HG03571 (cell line): ENCODE measurements around the gene THSD4.

ENCODE experiments used
- ATAC-seq: cut with Tn5 transposase; IDR thresholded peaks from one replicate; pipeline ENCODE4 v1.9.1; 2021; ENCODE audit not compliant: unreplicated experiment

Gene THSD4

DNA sequence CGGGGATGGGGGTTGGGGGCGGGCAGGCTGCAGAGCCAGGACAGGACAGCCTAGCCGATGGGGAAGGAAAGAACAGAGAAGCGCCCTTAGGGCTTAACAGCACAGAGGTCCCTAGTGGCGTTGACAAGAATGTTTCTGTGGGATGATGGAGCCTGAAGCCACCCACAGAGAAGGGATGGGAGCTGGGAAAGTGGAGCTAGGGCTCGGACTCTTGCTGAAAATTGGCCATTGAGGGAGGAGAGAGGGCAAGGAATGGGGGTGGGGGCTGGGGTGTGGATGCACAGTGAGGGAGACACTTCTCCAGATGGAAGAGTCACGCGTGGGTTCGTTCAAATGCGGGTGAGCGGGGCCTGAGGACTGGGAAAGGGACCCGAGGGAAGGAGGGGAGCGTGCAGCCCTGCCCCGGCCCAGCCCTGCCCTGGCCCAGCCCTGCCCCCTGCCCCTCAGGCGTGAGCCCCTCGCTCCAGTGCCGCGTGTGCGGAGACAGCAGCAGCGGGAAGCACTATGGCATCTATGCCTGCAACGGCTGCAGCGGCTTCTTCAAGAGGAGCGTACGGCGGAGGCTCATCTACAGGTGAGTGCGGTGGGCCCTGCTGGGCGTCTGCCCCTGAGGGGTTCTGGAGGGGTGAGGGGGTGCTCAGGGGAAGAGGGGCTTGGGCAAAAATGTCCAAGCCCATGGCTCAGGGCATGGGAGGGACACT is 695.9 kb downstream of the THSD4 start:
- ATAC-seq, result no peak

DNA sequence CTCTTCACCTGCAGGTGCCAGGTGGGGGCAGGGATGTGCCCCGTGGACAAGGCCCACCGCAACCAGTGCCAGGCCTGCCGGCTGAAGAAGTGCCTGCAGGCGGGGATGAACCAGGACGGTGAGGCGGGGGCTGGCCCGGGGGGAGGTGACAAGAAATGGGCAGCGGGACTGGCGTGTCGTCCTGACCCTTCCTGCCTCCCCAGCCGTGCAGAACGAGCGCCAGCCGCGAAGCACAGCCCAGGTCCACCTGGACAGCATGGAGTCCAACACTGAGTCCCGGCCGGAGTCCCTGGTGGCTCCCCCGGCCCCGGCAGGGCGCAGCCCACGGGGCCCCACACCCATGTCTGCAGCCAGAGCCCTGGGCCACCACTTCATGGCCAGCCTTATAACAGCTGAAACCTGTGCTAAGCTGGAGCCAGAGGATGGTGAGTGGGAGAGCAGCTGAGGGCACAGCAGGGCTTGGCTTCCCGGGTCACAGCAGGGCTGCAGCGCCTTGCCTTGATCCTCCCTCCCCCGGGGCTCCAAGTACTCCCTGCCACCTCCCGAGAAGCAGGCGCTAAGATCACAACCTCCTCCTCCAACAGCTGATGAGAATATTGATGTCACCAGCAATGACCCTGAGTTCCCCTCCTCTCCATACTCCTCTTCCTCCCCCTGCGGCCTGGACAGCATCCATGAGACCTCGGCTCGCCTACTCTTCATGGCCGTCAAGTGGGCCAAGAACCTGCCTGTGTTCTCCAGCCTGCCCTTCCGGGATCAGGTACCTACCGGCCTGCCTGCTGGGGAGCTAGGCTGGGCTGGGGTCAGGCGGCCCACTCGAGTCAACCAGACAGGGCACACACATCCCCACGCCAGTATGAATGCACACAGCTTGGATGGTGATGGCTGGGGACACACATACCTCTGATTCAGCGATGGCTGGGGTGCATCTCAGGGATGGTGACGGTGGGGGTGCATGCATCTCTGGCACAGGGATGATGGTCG is 696.8 kb downstream of the THSD4 start:
- ATAC-seq, result no peak

DNA sequence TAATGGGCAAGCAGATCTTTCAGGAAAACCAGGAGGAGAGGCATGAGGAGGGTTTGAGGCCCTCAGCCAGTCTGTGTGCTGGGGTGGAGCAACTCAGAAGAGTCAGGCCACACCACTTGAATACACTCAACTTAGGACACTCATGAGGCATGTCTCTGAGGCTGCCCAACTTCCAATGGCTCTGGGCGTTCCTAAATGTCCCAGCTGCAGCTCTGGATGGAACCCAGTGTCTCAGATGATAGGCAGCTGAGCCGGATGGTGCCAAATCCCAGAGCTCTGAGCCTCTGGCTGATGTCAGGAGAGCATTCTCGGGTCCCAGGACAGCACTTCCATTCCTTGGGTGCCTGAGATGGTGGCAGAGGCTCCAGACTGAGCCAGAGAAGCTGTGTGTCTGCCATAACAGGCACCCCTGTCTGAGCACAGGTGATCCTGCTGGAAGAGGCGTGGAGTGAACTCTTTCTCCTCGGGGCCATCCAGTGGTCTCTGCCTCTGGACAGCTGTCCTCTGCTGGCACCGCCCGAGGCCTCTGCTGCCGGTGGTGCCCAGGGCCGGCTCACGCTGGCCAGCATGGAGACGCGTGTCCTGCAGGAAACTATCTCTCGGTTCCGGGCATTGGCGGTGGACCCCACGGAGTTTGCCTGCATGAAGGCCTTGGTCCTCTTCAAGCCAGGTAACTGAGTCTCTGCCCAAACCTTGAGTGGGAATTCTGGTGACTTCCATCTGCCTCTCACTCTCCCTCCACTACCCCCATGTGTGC is 697.9 kb downstream of the THSD4 start:
- ATAC-seq, result no peak

DNA sequence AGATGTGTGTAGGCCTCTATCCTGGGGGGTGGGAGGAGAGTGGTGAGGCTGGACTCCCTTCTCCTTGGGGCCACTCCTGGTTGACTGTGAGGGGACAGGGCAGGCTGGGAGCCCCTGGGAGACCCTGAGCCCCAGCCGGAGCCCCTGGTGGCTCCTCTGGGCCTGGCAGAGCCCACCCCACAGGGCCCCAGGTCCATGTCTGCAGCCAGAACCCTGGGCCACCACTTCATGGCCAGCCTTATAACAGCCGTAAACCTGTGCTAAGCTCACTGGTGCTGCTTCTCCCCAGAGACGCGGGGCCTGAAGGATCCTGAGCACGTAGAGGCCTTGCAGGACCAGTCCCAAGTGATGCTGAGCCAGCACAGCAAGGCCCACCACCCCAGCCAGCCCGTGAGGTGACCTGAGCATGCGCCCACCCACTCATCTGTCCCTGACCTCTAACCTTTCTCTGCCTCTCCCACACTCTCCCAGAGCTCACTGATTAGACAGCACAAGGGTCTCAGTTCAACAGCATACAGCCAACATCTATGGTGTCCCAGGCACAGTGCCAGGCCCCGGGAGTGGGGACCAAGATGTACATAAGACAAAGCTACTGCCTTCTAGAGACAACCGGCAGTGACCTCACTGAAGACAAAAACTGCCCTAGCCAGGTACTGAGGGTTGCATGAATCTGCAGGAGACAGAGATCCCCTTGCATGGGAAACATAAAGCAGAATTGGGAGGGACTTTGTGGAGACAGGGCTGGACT is 698.6 kb downstream of the THSD4 start:
- no peak for ATAC-seq

DNA sequence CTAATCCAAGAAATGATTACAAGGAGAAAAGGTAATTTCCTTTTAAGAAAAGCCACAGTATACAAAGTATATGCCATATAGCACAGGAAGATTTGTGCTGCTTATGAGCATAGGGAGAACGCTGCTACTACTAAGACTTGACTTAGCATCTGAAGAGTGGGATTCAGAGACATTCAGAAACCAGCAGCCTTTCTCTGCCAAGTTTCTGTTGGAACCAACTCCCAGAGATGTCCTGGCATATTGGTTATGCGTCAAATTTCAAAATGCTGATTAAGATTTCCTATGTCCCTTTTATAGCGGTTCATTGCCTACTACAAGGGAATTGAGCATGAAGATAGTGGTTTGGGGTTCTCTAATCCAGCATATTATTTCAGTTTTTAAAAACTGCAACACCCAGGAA is 700.0 kb downstream of the THSD4 start:
- no peak for ATAC-seq

DNA sequence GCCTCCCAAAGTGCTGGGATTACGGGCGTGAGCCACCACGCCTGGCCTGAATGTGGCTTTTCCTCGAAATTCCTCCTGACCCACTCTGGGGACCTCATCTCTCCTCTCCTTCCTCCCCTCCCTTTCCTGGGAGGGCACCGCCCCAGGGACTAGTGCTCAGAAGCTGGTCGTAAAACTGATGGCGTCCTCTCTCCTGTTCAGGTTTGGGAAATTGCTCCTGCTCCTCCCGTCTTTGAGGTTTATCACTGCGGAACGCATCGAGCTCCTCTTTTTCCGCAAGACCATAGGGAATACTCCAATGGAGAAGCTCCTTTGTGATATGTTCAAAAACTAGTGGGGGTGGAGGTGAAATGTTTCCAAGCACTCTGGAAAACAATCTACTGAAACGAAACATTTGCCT is 702.1 kb downstream of the THSD4 start:
- no peak for ATAC-seq

DNA sequence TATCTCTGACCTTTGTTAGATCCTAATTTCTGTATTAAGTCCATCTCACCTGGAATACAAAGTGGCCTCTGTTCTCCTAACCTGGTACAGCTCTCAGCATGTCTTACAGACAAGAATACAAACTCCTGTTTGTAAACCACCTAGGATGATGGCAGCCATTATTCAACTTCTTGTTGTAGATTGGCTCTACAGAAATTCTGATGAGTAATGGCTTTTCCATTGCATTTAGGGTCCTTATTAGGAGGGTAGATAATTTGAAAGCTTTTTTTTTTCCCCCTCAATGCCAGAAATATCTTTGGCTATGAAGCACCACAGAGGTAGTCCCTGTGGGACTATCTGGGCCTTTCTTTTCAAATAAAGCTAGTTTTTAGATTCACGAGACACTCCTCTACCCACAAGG is 704.9 kb downstream of the THSD4 start:
- no peak for ATAC-seq

DNA sequence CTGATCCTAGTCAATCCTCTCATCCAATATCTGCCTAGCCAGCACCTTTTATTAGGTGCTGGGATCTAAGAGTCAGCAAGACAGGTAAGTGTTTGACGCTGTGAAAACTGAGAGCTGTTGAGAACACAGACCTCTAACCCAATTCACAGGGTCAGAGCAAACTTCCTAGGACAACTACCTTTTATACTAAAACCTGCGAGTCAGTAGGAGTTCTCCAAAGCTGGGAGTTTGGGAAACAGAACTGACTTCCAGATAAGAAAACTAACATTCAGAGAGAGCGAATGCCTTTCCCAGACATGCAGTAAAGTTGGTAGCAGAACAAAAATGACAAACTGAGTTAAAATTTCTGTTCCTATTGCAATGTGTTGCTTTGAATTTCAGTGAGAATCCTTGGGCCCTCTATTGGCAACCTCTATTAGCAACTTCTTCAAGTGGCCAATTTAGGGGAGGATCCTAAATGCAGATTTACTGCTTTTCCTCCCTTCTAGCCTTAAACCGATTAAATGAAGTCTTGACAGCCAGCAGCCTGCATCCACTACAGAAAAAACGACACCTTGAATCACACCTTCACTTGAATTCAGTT is 706.4 kb downstream of the THSD4 start:
- no peak for ATAC-seq

DNA sequence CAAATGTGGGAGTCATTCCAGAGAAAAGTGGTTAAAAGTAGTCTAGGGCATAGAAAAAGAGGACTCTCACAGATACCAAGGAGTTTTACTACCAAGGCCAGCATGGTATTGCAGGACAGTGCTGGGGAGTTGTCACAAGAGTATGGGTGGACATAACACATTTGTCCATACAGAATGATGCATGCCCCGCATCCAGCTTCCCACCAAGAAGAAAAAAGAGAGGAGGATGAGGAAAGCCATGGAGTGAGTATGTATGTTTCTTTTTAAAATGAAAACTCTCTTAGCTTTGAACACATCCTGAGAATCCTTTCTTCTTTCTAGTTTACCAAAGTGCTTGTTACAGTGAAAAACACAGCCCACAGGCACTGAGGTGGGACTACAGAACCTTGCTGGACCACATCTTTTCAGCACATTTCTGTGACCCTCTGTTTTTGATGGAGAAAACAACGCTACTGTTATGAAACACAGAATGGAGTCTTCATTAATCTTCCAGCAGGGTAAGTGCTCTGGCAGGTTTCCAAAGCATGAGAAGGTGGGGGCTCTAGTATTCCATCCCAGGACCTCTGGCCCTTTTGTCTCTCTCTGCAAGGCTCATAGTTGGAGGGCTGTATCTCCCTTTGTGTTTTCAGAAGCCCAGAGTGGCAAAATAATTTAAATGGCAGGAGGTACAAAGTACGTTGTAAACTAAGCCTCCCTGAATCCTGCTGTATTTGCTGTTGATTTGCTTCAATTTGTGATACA is 707.8 kb downstream of the THSD4 start:
- ATAC-seq, result no peak

DNA sequence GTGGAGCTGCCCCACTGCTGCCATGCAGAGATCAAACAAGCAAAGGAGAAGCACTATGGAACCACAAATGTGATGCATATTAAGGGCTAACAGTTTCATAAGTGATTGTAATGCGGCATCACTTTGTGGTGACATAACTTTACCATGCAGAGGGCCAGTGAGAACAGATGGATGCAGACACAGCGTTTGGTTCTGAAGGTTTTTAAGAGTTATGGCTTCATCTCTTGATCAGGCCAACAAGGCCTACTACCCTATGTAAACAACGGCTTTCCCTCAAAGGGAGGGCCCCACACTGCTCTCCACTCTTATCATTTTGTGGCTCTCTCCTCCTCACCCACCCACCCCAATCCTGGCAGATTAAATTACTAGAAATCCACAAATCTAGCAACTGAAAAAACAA is 708.5 kb downstream of the THSD4 start:
- ATAC-seq, result no peak

DNA sequence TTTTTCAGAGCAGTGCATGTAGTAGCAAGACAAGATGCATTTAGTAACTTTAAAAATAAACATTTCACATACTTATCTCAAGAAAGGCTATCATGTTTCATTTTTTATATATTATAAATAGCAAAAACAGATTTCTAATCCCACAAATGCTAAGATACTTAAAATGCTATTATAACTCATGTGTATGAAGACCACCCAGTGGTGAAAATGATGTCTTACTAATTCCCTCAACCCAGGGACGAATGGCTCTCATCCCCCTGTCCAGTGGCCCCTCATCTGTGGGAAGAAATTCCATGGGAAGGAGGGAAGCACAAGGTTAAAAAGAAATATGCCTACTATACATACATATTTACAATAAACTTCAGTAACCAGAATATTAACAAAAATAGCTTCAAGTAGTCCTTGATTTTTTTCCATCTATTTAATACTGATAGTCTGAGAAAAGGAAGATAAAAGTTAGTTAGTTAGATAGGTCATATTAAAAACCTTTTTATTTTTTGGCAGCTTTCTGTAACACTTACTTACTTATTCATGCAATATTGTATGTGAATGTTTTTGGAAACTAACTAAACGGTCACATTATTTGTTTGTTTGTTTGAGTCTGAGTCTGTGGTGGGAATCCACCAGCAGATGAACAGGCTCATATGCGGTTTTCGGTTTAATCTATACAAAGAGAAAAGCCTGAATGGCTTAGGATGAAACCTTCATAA is 709.9 kb downstream of the THSD4 start:
- ATAC-seq, result no peak

DNA sequence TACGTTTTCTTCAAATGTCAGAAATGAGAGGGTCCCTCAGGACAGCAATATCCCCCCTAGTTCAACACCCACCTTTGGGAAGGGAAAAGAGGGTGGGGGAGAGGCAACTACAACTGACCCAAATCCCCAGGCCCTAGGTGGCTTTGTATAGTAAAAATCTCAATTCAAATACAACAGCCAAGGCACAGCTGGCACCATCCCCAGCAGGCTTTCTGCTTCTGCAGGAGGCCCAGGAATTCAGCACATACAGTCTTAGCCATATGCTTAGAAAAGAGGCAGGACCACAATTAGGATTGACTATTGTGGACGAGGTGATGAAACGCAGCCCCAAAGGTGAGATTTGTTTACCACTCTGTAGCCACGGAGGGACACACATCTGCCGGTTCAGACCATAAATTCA is 710.9 kb downstream of the THSD4 start:
- ATAC-seq, result no peak

DNA sequence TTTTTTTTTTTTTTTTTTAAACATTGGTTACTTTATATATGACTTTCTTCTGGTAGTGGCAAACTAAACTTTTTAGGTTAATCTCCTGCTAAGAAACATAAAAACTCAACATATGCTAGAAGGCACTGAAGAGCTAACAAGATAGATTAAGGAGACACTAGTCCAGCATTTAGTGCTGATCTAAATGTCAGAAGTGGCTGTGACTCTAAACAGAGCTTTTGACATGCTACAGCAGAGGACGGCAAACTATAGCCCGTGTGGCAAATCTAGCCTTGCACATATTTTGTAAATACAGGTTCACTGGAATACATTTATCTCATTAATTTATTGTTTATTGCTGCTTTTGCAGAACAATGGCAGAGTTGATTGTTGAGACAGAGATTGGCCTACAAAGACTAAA is 715.7 kb downstream of the THSD4 start:
- ATAC-seq, result no peak
